GM19035 (cell line): Measurements from ENCODE around the gene FAXDC2.
"Not testable (repeated sequence)": the region's sequence is repeated elsewhere in the genome, so short reads cannot be mapped to it uniquely, and the experiment has no call there.

Experiments used
- ATAC-seq: cut with Tn5 transposase; IDR thresholded peaks from one replicate; pipeline ENCODE4 v1.9.1; 2021; ENCODE audit not compliant: unreplicated experiment

FAXDC2 gene

DNA sequence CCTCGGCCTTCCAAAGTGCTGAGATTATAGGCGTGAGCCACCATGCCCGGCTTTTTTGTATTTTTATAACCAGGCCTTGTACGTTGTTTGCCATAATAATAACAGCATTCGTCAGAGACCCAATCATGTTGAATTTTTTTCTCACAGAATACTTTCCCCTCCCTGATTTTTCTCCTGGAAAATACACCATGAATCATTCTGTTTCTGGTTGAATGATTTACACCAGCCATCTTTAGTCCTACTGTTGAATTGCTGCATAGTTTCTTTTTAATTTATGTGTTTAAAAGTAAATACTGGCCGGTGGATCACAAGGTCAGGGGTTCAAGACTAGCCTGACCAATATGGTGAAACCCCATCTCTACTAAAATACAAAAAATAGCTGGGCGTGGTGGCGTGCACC, 11.5 kb upstream of the FAXDC2 start:
- no peak for ATAC-seq

GRCh38 chr5:154860765-154861164, 10.4 kb upstream of the FAXDC2 start:
- no peak for ATAC-seq

GRCh38 chr5:154860123-154860522, 9.7 kb upstream of the FAXDC2 start:
- ATAC-seq, result no peak

DNA sequence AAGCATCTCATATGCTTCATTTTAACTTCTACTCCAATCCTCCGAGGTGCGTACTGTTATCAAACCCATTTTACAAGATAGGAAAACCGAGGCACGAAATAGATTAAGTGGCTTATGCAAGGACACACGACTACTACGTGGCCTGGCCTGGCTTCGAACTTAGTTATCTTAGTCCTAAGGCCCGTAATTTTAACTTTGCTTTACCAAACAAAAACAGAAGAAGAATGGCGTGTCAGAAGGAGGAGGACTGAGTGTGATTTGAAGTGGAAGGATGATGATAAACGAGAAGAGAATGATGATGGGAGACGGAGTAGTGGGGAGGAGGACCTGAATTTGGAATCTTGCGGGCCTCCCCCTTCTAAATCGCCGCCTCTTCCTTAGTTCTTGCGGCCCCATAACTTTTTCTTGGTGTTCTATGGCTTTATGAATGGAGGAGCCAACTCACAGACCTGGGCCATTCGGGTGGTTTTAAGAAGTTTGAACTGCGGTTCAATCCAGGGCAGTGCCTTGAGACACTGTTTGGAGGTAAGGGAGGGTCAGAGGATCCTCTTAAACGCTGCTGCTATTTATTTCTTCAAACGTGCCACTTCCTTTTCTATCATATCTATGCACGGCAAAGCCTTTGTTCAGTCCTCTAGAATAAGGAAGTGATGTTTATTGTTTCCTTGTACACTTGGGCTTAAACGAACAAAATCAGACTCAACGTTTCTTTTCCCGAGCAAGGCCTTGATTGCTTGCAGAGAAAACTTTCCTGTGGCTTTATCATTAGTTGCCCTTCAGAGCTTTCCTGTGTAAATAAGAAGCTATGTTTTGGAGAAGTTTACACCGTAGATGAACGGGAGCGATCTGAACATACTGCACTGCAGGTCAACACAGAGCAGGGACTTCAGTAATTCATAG, 8.8 kb upstream of the FAXDC2 start:
- ATAC-seq, result no peak

DNA sequence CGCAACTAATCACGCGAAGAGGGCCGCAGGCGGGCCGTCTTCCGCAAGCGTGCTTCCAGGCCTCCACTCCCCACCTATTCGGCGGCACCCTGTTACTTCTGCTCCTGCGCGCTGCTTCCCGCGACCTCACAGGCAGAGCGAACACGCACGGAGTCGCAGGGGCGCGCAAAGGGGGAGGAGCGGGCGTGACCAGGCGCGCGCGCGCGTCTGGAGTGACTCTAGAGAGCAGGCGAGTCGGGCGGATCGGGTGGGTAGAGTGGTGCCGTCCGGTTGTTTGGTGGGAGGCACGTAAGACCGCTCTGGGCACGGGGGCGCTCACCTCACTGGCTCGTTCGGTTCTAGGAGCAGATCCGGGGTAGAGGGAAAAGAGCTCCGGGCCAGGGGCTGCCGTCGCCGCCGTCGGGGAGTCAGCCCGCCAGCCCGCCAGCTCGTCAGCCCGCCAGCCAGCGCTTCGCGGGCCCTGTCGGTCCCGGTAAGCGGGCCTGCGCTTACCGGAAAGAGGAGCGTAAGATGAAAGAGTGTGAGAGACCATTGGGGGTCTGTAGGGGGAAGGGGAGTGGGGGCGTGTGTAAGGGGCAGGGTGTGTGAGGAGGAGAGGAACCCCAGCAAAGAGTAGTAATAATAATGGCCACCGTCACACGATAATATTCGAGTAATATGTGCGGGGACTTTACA, 8.0 kb upstream of the FAXDC2 start, which contains the start of gene CNOT8:
TSS of gene CNOT8 (plus strand) at position 331 of the 675 bp plus-strand sequence. CDS start 4,652 bp downstream, outside the sequence.
- ATAC-seq, result peak; percentile 77

GRCh38 chr5:154857530-154858296, 7.3 kb upstream of the FAXDC2 start:
- ATAC-seq, result peak; percentile 67

GRCh38 chr5:154851351-154851750, 948 bp upstream of the FAXDC2 start:
- ATAC-seq, result no peak

GRCh38 chr5:154849791-154850201, 607 bp downstream of the FAXDC2 start:
- ATAC-seq, result no peak

DNA sequence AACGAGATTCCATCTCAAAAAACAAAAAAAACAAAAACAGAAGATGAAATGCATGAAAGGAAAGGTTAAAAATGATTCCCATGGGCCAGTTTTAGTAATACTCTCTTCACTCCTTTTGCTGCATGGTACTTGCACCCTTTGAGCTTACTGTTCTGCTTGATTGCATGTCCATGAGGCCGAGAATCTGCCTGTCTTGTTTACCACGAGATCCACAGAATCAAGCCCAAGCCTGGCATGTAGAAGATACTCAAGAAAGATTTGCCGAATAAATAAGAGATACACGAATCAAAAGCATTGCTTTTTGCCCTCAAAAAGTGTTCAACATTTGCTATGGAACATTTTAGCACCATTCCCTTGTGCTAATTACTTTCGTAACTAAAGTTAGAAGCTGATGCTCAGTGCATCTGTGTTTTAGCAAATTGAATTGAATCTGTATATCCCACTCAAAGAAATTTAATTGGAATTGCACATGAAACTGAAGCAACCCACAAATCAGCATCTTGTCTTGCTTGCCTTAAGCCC, 1.1 kb downstream of the FAXDC2 start:
- ATAC-seq, result no peak

- no peak for ATAC-seq
These were observed 5.6 kb downstream of the FAXDC2 start for GRCh38 chr5:154844809-154845208.

DNA sequence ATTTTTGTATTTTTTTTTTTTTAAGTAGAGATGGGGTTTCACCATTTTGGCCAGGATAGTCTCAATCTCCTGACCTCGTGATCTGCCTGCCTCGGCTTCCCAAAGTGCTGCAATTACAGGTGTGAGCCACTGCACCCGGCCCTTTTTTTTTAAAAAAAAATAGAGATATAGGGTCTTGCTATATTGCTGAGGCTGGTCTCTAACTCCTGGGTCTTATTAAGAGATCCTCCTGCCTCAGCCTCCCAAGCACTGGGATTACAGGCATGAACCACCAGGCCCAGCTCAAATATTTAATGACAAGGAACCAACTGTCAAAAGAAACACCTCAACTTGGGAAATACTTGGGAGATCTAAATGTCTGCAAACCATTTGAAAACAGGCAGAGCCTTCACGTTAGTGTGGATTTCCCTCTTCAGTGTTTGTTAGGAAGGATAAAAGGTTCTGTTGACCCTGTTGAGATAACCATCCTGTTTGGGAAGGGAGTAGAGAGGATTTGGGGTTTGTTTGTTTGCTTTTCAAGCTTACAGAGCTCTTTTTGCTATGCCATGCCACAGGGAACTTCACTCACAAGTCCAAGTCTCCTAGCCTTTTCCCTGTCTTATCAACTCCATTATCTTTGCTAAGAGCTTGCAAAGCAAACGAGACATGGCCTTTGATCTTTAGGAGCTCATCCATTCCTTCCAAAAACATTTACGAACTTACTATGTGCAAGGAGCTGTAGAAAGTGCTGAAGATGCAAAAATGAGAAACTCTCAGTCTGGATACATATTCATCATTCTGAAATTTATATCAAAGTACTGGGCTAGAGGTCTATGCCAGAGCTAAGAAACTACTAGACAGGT, 7.5 kb downstream of the FAXDC2 start:
- no peak for ATAC-seq

- no peak for ATAC-seq
These were observed 9.1 kb downstream of the FAXDC2 start for GRCh38 chr5:154841273-154841661.

DNA sequence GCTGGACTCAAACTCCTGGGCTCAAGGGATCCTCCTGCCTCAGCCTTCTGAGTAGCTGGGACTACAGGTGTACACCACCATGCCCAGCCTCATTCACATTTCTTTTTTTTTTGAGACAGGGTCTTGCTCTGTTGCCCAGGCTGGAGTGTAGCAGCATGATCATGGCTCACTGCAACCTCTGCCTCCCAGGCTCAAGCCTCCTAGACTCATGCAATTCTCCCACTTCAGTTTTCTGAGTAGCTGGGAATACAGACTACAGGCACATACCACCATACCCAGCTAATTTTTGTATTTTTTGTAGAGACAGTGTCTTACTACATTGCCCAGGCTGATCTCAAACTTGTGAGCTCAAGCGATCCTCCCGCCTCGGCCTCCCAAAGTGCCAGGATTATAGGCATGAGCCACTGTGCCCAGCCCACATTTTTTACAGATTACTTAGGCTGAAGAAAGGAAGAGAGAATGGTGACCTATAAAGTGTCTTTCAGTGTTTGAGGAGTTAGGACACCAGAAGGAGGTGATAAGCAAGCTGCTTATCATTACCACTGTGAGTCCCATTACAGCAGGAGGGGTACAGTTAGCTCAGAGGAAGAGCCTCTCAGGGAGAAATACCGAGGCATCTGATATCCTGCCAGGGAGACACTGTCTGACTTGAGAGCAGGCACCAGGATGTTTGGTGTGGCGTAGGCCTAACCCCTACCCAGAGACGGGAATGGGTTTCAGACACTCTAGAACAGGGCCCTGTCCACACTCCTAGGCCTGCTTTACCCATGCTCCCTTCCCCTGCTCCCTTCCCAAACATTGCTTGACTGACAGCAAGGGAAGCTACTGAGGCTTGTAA, 9.7 kb downstream of the FAXDC2 start:
- ATAC-seq, result no peak

GRCh38 chr5:154837009-154837901, 13.1 kb downstream of the FAXDC2 start:
- ATAC-seq, result no peak

DNA sequence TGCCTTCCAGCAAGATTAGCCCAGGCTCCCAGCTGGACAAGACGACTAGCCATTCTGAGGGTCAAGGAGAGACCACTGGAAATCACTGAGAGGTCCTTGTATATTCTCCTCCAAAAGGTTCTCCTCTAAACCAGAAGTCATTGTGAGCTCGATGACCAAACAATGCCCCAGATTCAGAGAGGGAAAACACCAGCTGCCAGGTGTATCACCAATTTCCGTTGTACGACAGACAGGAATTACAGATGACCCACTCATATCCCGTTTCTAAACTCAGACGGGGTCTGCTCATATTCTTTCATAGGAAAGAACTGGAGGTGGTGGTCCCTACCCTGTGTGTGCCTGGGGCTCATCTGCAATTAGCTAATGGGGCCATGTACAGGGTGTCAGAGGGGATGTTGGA, 14.2 kb downstream of the FAXDC2 start:
- no peak for ATAC-seq

GRCh38 chr5:154835701-154836052, 14.7 kb downstream of the FAXDC2 start:
- not testable (repeated sequence) for ATAC-seq

DNA sequence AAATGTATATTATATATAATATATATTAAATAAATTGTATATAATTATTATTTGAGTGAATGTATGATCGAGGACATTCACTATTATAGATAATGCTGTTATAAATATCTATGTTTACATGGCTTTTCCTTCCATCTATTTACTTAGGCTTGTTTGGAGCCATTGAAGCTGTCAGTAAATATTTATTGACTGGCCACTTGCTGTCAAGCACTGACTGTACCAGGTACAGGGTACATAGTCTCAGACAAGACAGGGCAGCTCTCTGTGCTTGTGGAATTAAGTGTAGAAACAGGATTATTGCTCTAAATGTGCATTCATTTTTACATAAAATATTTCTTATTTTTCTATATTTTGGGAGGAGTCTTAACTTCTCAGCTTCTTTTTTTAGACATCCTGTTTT, 16.4 kb downstream of the FAXDC2 start:
- no peak for ATAC-seq

DNA sequence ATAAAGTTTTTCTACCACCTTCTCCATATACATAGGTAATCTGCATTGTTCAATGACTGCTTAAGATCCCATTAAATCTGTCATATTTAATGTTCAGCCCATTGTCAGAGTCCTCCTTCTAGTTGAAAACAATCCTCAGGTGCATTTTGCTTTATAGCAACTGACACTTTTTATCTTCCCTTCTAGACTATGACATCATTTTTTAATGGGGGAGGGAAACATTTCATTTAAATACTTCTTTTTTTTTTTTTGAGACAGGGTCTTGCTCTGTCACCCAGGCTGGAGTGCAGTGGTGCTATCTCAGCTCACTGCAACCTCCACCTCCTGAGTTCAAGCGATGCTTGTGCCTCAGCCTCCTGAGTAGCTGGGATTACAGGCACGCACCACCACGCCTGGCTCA, 17.6 kb downstream of the FAXDC2 start:
- ATAC-seq, result not testable (repeated sequence)
